HG02763 (cell line): ENCODE data around the gene BTBD19.

Experiments
- ATAC-seq: cut with Tn5 transposase; IDR thresholded peaks from one replicate; pipeline ENCODE4 v1.9.1; 2021; ENCODE audit warnings: mild to moderate bottlenecking, moderate library complexity; ENCODE audit not compliant: unreplicated experiment

BTBD19 gene

GRCh38 chr1:44854970-44855369 is 46.6 kb downstream of the BTBD19 start:
- no peak for ATAC-seq

GRCh38 chr1:44855742-44856141 is 47.4 kb downstream of the BTBD19 start:
- no peak for ATAC-seq

- ATAC-seq = no peak
Measured at GRCh38 chr1:44857446-44857845, 49.1 kb downstream of the BTBD19 start.

- ATAC-seq = no peak
Measured at GRCh38 chr1:44860331-44860730, 52.0 kb downstream of the BTBD19 start.

- no peak for ATAC-seq
Measured at GRCh38 chr1:44860891-44861425, 52.6 kb downstream of the BTBD19 start.

GRCh38 chr1:44862829-44863401 is 54.6 kb downstream of the BTBD19 start:
- no peak for ATAC-seq
